WTC11 (cell line): Measurements from ENCODE around the gene ABCC9. TPM values are rescaled to one million over a fixed set of nuclear protein-coding genes. Genes with fewer than 3 reads are reported as not detected.

Source experiments
- ATAC-seq: fragments of 200-7000 bp; cut with Tn5 transposase; 2 replicates; pipeline ENCODE4 v1.10.0; 2021; ENCODE audit warnings: mild to moderate bottlenecking, moderate library complexity
- CTCF ChIA-PET: fragments of 300-600 bp; sonication (Branson Sonifier 250); formaldehyde crosslinking; loops from one replicate; lab custom pipeline; 2021; ENCODE audit warnings: antibody characterized with exemption; lab: Charles Lee
- POLR2A ChIA-PET: fragments of 350-600 bp; sonication (Branson Sonifier 250); formaldehyde crosslinking; loops from one replicate; lab custom pipeline; 2021; ENCODE audit warnings: antibody characterized with exemption; lab: Charles Lee
- DNase-seq: peaks from one replicate; pipeline ENCODE4 v3.0.0; 2021; ENCODE audit warnings: low spot score
- H3K27ac Mint-ChIP-seq: 2 replicates; pipeline ENCODE4 v1.8.0; 2021; ENCODE audit warnings: mixed read lengths
- H3K27me3 Mint-ChIP-seq: 2 replicates; pipeline ENCODE4 v1.8.0; 2021; ENCODE audit warnings: low read depth, mild to moderate bottlenecking, moderate library complexity, mixed read lengths
- H3K36me3 Mint-ChIP-seq: 2 replicates; pipeline ENCODE4 v1.8.0; 2021; ENCODE audit warnings: mixed read lengths
- H3K4me1 Mint-ChIP-seq: 2 replicates; pipeline ENCODE4 v1.8.0; 2022; ENCODE audit warnings: mixed read lengths
- H3K4me3 Mint-ChIP-seq: 2 replicates; pipeline ENCODE4 v1.8.0; 2021; ENCODE audit warnings: mild to moderate bottlenecking, moderate library complexity, mixed read lengths
- H3K9me3 Mint-ChIP-seq: 2 replicates; pipeline ENCODE4 v1.8.0; 2021; ENCODE audit warnings: mixed read lengths
- CBFB ChIP-seq: sonication (generic); formaldehyde crosslinking; IDR thresholded peaks from 2 replicates; pipeline ENCODE4 v1.8.1; 2022; ENCODE audit warnings: mild to moderate bottlenecking, low read depth, missing genetic modification reagents
- CREB1 ChIP-seq: sonication (generic); formaldehyde crosslinking; IDR thresholded peaks from 2 replicates; pipeline ENCODE4 v1.8.0; 2023; ENCODE audit warnings: mild to moderate bottlenecking, missing genetic modification reagents
- FOXK1 ChIP-seq: sonication (generic); formaldehyde crosslinking; IDR thresholded peaks from 2 replicates; pipeline ENCODE4 v1.8.0; 2022; ENCODE audit warnings: mild to moderate bottlenecking, moderate library complexity, missing genetic modification reagents
- GTF2I ChIP-seq: fragments of 250-450 bp; sonication (Bioruptor Pico); conservative IDR thresholded peaks from 2 replicates; pipeline ENCODE4 v1.4.0; 2021; ENCODE audit warnings: mild to moderate bottlenecking
- HMGA2 ChIP-seq: fragments of 250-450 bp; sonication (Bioruptor Pico); IDR thresholded peaks from 2 replicates; pipeline ENCODE4 v1.4.0; 2021; ENCODE audit warnings: mild to moderate bottlenecking, moderate library complexity
- JUN ChIP-seq: sonication (generic); formaldehyde crosslinking; IDR thresholded peaks from 2 replicates; pipeline ENCODE4 v1.8.0; 2023; ENCODE audit warnings: mild to moderate bottlenecking, missing genetic modification reagents
- NFYB ChIP-seq: sonication (generic); formaldehyde crosslinking; conservative IDR thresholded peaks from 2 replicates; pipeline ENCODE4 v1.8.0; 2022; ENCODE audit warnings: low read depth, missing genetic modification reagents
- NR3C1 ChIP-seq: sonication (generic); formaldehyde crosslinking; conservative IDR thresholded peaks from 2 replicates; pipeline ENCODE4 v1.8.1; 2023; ENCODE audit warnings: low read depth, mild to moderate bottlenecking, missing genetic modification reagents
- PREB ChIP-seq: sonication (generic); formaldehyde crosslinking; IDR thresholded peaks from 2 replicates; pipeline ENCODE4 v1.8.1; 2022; ENCODE audit warnings: mild to moderate bottlenecking, missing genetic modification reagents, moderate library complexity, borderline replicate concordance
- RORB ChIP-seq: fragments of 250-450 bp; sonication (Bioruptor Pico); IDR thresholded peaks from 2 replicates; pipeline ENCODE4 v1.9.0; 2021; ENCODE audit warnings: mild to moderate bottlenecking
- TEAD4 ChIP-seq: sonication (generic); formaldehyde crosslinking; IDR thresholded peaks from 2 replicates; pipeline ENCODE4 v1.8.0; 2022; ENCODE audit warnings: mild to moderate bottlenecking, missing genetic modification reagents
- TP53 ChIP-seq: sonication (generic); formaldehyde crosslinking; IDR thresholded peaks from 2 replicates; pipeline ENCODE4 v1.8.1; 2023; ENCODE audit warnings: mild to moderate bottlenecking, missing genetic modification reagents
- ZNF121 ChIP-seq: sonication (generic); formaldehyde crosslinking; IDR thresholded peaks from 2 replicates; pipeline ENCODE4 v1.8.0; 2023; ENCODE audit warnings: missing genetic modification reagents
- ZNF219 ChIP-seq: sonication (generic); formaldehyde crosslinking; IDR thresholded peaks from 2 replicates; pipeline ENCODE4 v1.8.0; 2023; ENCODE audit warnings: missing genetic modification reagents, mild to moderate bottlenecking, borderline replicate concordance
- total RNA-seq: library from RNA; stranded (reverse); gene quantifications from 3 replicates; pipeline ENCODE4 v1.2.3, GENCODE V29; 2021
- TF ChIP-seq, protein P1 (sequence below): fragments of 200-600 bp; IDR thresholded peaks from 2 replicates; pipeline ENCODE4 v1.8.0; 2022; ENCODE audit warnings: antibody characterized with exemption
- TF ChIP-seq, protein P2 (sequence below): fragments of 250-450 bp; sonication (Bioruptor Pico); IDR thresholded peaks from 2 replicates; pipeline ENCODE4 v1.8.0; 2021; ENCODE audit warnings: mild to moderate bottlenecking
- TF ChIP-seq, protein P3 (sequence below): sonication (generic); formaldehyde crosslinking; IDR thresholded peaks from 2 replicates; pipeline ENCODE4 v1.8.0; 2022; ENCODE audit warnings: mild to moderate bottlenecking, missing genetic modification reagents
- TF ChIP-seq, protein P4 (sequence below): sonication (generic); formaldehyde crosslinking; conservative IDR thresholded peaks from 2 replicates; pipeline ENCODE4 v1.8.1; 2022; ENCODE audit warnings: mild to moderate bottlenecking, missing genetic modification reagents
- TF ChIP-seq, protein P5 (sequence below): sonication (generic); formaldehyde crosslinking; IDR thresholded peaks from 2 replicates; pipeline ENCODE4 v1.8.0; 2022; ENCODE audit warnings: mild to moderate bottlenecking, missing genetic modification reagents
- TF ChIP-seq, protein P6 (sequence below): fragments of 250-450 bp; sonication (Bioruptor Pico); IDR thresholded peaks from 2 replicates; pipeline ENCODE4 v1.9.0; 2021; ENCODE audit warnings: moderate library complexity, mild to moderate bottlenecking, inconsistent platforms, borderline replicate concordance

The ABCC9 gene
- total RNA-seq, 1 experiment from 2014 or later = 0.04 TPM

- peaks cover 3% of the 10 kb centered on the region for H3K9me3 Mint-ChIP-seq
- POLR2A ChIA-PET = no interaction called here
- no peak overlapping the region for H3K4me3 Mint-ChIP-seq
- H3K4me1 Mint-ChIP-seq = no peaks in the 10 kb centered on the region
- DNase-seq (no peak), ATAC-seq (no peak)
- CTCF ChIA-PET = no interaction called here
- TF ChIP-seq, protein P1, sequence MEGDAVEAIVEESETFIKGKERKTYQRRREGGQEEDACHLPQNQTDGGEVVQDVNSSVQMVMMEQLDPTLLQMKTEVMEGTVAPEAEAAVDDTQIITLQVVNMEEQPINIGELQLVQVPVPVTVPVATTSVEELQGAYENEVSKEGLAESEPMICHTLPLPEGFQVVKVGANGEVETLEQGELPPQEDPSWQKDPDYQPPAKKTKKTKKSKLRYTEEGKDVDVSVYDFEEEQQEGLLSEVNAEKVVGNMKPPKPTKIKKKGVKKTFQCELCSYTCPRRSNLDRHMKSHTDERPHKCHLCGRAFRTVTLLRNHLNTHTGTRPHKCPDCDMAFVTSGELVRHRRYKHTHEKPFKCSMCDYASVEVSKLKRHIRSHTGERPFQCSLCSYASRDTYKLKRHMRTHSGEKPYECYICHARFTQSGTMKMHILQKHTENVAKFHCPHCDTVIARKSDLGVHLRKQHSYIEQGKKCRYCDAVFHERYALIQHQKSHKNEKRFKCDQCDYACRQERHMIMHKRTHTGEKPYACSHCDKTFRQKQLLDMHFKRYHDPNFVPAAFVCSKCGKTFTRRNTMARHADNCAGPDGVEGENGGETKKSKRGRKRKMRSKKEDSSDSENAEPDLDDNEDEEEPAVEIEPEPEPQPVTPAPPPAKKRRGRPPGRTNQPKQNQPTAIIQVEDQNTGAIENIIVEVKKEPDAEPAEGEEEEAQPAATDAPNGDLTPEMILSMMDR = no peak
- TF ChIP-seq GTF2I (CRISPR knock-in tag) (no peak), JUN (no peak), TP53 (CRISPR knock-in tag) (no peak), CREB1 (no peak)
- TF ChIP-seq, protein P2, sequence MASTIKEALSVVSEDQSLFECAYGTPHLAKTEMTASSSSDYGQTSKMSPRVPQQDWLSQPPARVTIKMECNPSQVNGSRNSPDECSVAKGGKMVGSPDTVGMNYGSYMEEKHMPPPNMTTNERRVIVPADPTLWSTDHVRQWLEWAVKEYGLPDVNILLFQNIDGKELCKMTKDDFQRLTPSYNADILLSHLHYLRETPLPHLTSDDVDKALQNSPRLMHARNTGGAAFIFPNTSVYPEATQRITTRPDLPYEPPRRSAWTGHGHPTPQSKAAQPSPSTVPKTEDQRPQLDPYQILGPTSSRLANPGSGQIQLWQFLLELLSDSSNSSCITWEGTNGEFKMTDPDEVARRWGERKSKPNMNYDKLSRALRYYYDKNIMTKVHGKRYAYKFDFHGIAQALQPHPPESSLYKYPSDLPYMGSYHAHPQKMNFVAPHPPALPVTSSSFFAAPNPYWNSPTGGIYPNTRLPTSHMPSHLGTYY (CRISPR knock-in tag) = no peak
- no peaks in the 10 kb centered on the region for H3K36me3 Mint-ChIP-seq
- H3K27me3 Mint-ChIP-seq = no peaks in the 10 kb centered on the region
- H3K27ac Mint-ChIP-seq = no peak overlapping the region
These were observed 126.9 kb downstream of the ABCC9 start for GRCh38 chr12:21814327-21814726.

DNA sequence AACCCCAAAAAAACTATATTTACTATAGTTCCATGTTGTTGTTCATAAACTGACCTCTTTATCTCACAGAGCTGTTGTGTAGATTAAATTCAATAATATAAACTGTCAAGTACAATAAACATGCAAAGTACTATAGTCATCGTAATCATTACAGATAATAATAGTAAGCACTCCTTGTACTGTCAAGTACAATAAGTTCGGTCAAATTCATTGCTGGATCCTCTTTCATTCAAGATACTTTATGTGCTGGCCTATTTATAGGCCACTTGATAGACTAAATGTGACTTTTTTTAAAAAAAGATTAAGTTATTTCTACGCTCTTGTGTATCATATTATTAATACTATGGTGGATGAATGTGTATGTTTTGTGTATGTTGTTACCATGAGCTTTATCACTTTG lies 127.5 kb downstream of the ABCC9 start:
- H3K36me3 Mint-ChIP-seq = no peaks in the 10 kb centered on the region
- ChIA-PET POLR2A (no interaction called here), CTCF (no interaction called here)
- ATAC-seq (no peak), DNase-seq (no peak)
- TF ChIP-seq, protein P3, sequence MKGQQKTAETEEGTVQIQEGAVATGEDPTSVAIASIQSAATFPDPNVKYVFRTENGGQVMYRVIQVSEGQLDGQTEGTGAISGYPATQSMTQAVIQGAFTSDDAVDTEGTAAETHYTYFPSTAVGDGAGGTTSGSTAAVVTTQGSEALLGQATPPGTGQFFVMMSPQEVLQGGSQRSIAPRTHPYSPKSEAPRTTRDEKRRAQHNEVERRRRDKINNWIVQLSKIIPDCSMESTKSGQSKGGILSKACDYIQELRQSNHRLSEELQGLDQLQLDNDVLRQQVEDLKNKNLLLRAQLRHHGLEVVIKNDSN (CRISPR knock-in tag) = no peak
- TF ChIP-seq NR3C1 (CRISPR knock-in tag) = no peak
- TF ChIP-seq TEAD4 (CRISPR knock-in tag) = no peak
- TF ChIP-seq FOXK1 = no peak
- no peak for TF ChIP-seq NFYB
- TF ChIP-seq HMGA2 (CRISPR knock-in tag) = no peak
- TF ChIP-seq RORB = no peak
- TF ChIP-seq CBFB (CRISPR knock-in tag) = no peak
- TF ChIP-seq ZNF219 = no peak
- TF ChIP-seq, protein P4, sequence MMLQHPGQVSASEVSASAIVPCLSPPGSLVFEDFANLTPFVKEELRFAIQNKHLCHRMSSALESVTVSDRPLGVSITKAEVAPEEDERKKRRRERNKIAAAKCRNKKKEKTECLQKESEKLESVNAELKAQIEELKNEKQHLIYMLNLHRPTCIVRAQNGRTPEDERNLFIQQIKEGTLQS (CRISPR knock-in tag) = no peak
- TF ChIP-seq, protein P5, sequence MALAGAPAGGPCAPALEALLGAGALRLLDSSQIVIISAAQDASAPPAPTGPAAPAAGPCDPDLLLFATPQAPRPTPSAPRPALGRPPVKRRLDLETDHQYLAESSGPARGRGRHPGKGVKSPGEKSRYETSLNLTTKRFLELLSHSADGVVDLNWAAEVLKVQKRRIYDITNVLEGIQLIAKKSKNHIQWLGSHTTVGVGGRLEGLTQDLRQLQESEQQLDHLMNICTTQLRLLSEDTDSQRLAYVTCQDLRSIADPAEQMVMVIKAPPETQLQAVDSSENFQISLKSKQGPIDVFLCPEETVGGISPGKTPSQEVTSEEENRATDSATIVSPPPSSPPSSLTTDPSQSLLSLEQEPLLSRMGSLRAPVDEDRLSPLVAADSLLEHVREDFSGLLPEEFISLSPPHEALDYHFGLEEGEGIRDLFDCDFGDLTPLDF = no peak
- TF ChIP-seq PREB (CRISPR knock-in tag) = no peak
- no peak for TF ChIP-seq ZNF121
- TF ChIP-seq, protein P6, sequence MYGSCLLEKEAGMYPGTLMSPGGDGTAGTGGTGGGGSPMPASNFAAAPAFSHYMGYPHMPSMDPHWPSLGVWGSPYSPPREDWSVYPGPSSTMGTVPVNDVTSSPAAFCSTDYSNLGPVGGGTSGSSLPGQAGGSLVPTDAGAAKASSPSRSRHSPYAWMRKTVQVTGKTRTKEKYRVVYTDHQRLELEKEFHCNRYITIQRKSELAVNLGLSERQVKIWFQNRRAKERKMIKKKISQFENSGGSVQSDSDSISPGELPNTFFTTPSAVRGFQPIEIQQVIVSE (CRISPR knock-in tag) = no peak
- H3K9me3 Mint-ChIP-seq = peaks cover 3% of the 10 kb centered on the region
- no peaks in the 10 kb centered on the region for H3K27me3 Mint-ChIP-seq
- no peaks in the 10 kb centered on the region for H3K4me1 Mint-ChIP-seq
- no peak overlapping the region for H3K4me3 Mint-ChIP-seq
- no peak overlapping the region for H3K27ac Mint-ChIP-seq
